HG03280 (cell line): Measurements from ENCODE around the gene DDX27.
"Not testable (repeated sequence)": the region's sequence is repeated elsewhere in the genome, so short reads cannot be mapped to it uniquely, and the experiment has no call there.

ENCODE experiments used
- ATAC-seq: cut with Tn5 transposase; IDR thresholded peaks from one replicate; pipeline ENCODE4 v1.9.1; 2021; ENCODE audit warnings: mild to moderate bottlenecking, moderate library complexity; ENCODE audit not compliant: unreplicated experiment

DDX27 gene

GRCh38 chr20:49219091-49219923, at the start of gene DDX27:
Gene DDX27 (plus strand): TSS chr20:49219416. CDS start chr20:49219449, 33 bp downstream.
- ATAC-seq = peak; percentile 89

DNA sequence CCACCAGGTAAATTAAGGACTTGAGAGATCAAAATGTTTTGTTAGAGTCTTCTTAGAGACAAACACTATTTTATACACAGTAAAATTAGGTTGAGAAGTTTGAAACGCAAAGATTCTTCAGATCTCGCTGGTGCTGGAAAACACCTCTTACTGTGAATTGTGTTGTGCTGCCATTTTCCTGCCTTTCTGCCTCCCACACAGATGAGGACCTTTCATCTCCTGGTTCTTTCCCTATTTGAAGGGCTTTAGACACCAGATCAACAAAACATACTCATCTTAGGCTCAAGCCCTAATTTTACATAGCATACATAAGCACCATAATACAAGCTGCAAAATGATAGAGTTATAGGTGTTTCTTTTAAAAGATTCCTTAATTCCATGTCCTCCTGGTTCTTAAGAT, 49.7 kb upstream of the DDX27 start:
- no peak for ATAC-seq

DNA sequence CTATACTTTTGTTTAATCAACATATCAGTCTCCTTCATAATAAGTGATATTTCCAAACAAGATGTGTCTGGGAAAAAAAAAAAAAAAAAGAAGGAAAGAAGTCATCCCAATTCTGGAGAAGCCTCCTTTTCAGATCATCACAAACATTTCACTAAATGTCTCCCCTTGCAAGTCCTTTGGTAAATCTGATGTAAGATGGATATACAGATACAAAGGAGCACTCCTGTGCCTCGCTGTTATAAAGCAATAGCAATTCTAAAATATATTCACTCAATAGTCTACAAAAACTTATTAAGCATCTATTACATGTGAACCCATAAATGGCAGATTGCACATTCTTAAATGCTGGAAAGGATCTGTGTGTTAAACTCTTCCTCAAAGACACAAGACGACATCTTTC, 48.5 kb upstream of the DDX27 start:
- no peak for ATAC-seq

GRCh38 chr20:49171909-49172308, 47.3 kb upstream of the DDX27 start:
- no peak for ATAC-seq

- no peak for ATAC-seq
Observed at GRCh38 chr20:49172413-49172812, 46.8 kb upstream of the DDX27 start.

DNA sequence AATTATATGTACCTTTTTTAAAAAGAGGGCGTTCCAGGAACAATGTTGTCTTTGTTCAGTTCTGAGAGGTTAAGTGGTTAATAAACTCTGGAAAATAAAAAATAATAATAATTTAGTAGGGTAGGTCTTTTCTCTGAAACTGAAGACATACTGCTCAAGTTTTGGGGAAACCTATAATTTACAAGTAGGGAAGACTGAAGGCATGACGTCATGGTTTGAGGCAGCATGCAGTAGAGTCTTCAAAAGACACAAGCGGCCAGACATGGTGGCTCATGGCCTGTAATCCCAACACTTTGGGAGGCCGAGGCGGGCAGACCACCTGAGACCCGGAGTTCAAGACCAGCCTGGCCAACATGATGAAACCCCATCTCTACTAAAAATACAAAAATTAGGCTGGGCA, 45.0 kb upstream of the DDX27 start:
- no peak for ATAC-seq

DNA sequence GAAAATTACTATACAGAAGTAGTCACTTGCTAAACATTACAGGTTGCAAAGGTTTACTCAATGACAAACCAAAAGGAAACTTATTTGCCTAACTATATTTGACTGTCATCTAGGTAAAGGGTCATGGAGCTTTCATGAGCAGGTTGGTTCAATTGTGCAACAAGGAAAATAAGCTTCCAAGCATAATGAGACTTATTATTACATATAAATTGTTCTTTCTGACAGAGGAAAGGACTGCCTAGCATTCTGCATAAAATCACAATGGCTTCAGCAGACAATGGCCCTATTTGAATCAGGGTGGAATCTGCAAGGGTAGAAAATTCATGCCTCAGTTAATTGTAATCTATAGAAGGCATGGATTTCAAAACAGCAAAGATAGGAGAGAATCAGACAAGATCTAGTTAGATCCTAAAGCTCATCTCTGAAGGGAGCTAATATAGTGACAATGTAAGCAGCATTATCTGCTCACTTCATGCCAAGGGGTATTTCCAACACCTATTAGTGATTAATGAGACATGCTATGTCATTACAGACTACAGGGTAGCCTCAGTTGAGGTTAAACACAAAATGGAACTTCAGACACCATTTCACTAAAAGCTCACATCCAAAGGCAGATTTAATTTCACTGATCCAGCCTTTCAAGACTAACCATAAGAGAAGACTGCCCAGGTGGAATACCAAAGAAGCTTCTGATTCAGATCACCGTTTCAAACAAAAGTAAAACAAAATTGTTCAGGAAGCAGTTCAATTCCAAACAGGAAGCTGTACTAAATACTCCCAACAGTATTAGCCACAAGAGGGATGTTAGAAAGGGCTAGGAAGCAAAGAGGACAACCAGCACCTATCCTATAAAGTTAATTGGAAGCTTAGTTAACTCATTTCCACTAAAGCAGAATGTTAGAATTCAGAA, 39.6 kb upstream of the DDX27 start:
- no peak for ATAC-seq

- ATAC-seq = no peak
Observed at GRCh38 chr20:49181265-49181877, 37.8 kb upstream of the DDX27 start.

- no peak for ATAC-seq
Observed at GRCh38 chr20:49183444-49183843, 35.8 kb upstream of the DDX27 start.

DNA sequence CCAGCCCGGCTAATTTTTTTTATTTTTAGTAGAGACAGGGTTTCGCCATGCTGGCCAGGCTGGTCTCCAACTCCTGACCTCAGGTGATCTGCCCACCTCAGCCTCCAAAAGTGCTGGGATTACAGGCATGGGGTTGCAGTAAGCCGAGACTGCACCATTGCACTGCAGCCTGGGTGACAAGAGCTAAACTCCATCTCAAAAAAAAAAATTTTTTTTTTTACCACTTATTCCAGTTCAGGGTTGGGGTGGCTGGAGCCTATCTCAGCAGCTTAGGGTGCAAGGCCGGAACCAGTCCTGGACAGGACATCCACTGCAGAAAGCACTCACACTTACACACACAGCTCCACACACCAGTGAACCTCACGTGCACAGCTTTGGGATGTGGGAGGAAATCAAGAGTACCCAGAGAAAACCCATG, 35.1 kb upstream of the DDX27 start:
- not testable (repeated sequence) for ATAC-seq

DNA sequence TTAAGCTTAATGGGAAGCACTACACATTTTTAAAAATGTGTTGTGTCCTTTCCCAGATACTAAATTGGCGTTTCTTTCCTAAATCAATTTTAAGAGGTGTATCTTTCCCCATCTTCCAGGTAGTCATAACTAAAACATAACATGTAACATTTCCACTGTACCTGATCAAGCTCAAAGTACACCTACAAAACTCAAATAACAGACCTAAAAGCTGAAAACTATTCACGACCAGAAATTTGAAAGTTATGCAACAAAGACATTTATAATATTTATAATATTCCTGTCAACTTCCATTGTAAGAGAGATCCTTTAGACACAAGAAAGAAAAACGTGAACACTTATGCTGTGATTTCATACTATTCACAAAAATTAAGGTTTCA, 34.5 kb upstream of the DDX27 start:
- ATAC-seq = no peak

DNA sequence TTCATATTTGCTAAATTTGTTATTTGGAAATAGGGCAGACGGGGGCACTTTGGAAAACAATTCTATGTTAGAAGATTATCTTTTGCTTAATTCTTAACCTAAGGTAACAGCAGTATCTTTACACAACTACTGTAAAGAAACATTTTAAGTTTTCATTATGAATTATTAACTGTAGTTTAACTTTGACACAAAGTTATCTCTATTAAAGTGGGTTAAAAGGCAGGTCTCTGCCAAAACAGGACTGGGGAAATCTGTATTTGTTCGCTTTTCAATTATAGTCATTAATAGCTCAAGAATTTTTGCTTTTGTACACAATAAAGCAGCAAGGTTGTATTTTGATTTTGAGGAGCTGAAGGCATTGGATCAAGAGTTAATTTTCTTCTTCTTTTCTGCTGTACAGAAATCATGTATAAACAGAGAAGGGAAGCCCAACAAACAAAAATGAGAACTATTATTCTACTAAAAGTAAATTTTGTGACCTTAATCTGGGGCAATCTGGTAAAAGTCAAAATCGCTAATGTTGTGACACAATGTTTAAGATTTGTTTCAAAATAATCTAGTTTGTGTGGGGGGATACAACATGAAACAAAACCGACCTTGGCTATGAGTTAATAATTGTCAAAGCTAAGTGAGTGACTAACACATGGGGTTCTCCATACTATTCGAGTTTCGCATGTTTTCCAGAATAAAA, 34.0 kb upstream of the DDX27 start:
- ATAC-seq = no peak

GRCh38 chr20:49186535-49187329, 32.5 kb upstream of the DDX27 start:
- ATAC-seq = no peak

DNA sequence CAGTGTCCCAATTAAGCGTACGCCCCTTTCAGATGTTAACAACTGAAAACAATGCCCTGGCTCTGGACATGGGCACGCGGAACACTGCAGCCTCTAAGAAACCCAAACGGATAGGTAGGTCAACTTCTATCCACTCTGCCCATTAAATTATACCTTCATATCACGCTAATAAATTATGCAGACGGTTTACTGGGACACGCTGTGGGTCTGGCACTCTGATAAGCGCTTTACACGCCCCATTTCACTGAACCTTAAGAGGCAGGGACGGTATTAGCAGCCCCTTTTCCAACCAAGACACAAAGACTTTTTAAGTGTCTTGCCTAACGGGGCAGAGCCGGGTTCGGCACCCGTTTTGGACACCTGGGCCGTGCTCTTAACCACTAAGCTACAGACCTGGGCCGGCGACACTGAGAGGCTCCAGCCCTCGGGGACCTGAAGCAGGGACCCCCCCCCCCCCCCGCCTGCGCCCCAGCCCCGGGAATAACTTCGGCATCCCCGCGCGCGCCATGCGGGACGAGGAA, 31.8 kb upstream of the DDX27 start:
- no peak for ATAC-seq

DNA sequence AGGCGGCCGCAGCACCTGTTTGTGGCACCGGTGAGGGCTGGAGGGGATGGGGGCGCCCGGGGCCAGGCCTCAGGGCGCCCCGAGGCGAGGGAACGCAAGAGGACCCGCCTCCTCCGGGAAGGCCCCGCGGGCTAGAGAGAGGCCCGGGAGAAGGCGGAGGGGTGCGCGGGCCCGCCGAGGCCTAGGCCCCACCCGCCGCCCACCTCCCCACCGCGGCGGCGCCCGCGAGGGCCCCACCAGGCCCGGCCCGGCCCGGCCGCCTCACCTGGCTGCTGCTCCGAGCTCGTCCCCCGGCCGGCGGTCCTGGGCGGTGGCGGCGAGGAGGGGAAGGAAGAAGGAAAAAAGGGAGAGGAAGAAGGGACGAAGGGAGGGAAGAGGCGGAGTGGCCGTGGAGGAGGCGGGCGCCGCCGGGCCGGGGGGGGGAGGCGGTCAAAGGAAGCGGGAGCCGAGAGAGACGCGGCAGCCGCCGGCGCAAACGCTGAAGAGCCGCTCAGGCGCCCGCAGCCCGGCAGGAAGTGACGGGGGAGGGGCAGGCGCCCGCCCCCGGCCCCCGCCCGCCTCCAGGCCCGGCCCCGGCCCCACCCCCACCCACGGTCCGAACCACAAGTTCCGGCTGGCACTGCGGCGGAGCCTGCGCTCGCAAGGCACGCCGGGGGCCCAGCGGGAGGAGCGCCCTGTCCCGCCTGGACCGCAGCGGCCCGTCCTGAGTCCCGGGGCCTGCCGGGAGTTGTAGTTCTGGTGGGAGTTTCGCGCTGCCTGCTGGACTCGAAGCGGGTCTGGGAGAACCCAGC, 31.2 kb upstream of the DDX27 start, which contains the start of gene STAU1:
Gene STAU1 (minus strand): TSS at position 484 of the 791 bp plus-strand sequence. CDS start 22,133 bp downstream, outside the sequence.
- ATAC-seq = peak; percentile 88

DNA sequence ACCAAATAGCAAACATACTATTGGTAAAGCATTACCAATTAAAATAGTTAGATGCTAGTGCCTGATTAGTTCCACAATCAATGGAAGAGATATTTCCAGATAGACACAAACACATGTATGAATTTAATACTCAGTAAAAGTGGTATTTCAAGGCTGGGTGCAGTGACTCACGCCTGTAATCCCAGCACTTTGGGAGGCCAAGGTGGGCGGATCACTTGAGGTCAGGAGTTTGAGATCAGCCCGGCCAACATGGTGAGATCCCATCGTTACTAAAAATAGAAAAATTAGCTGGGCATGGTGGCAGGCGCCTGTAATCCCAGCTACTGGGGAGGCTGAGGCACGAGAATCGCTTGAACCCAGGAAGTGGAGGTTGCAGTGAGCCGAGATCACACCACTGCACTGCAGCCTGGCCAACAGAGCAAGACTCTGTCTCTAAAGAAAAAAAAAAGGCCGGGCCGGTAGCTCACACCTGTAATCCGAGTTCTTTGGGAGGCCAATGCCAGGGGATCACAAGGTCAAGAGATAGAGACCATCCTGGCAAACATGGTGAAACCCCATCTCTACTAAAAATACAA, 26.2 kb upstream of the DDX27 start:
- ATAC-seq = not testable (repeated sequence)

- ATAC-seq = no peak
Observed at GRCh38 chr20:49199729-49200293, 19.4 kb upstream of the DDX27 start.

GRCh38 chr20:49203011-49203410, 16.2 kb upstream of the DDX27 start:
- ATAC-seq = no peak
